ENCODE results near the gene PTPRE.

- TF ChIP-seq ZBTB33 (IDR thresholded peaks at IDR 0.05): no peak
- no peak for TF ChIP-seq POLR2A (IDR thresholded peaks at IDR 0.05; ENCODE audit: low read depth, low read length)
- TF ChIP-seq ZNF622 (IDR thresholded peaks at IDR 0.05): no peak
- no peak for TF ChIP-seq RBBP5 (conservative IDR thresholded peaks at IDR 0.05)
- no peak for TF ChIP-seq POLR2AphosphoS5 (IDR thresholded peaks at IDR 0.05; ENCODE audit: low read length)
- no peak for TF ChIP-seq E2F4 (IDR thresholded peaks at IDR 0.05; ENCODE audit: low read depth, low read length)
Measured at GRCh38 chr10:128072941-128073645, 166.2 kb downstream of the PTPRE start.
